Breast epithelium (tissue), 4 donors: ENCODE measurements around the gene CFAP43. TPM values are rescaled to one million over a fixed set of nuclear protein-coding genes. Genes with fewer than 3 reads are reported as not detected.

ENCODE experiments used
- DNase-seq, 2 donors: peaks; one replicate each; pipeline ENCODE4 v3.0.0-alpha.2; 2019; ENCODE audit warnings: low spot score in 2 of 2
- H3K27ac ChIP-seq, 2 donors: fragments of 200-600 bp; sonication (generic) in 1 of 2; one replicate each; pipeline ENCODE4 v1.5.1; 2016 to 2019; ENCODE audit warnings: mild to moderate bottlenecking in 1 of 2
- H3K27me3 ChIP-seq, 2 donors: fragments of 200-600 bp; sonication (generic) in 1 of 2; one replicate each; pipeline versions ENCODE4 v1.5.1 to v1.6.0; 2017 to 2019; ENCODE audit warnings: control low read depth in 1 of 2, mild to moderate bottlenecking in 1 of 2
- H3K36me3 ChIP-seq: fragments of 200-600 bp; one replicate; pipeline ENCODE4 v1.5.1; 2019
- H3K4me1 ChIP-seq, 2 donors: fragments of 200-600 bp; sonication (generic); one replicate each; pipeline ENCODE4 v1.5.1; 2016 to 2019; ENCODE audit warnings: control low read depth in 1 of 2
- H3K4me3 ChIP-seq, 3 donors: fragments of 200-600 bp; sonication (generic); 1 replicate in 2 of 3; 2 replicates in 1 of 3; pipeline ENCODE4 v1.5.1; 2016 to 2019; ENCODE audit warnings: mild to moderate bottlenecking in 3 of 3, moderate library complexity in 2 of 3
- H3K9me3 ChIP-seq, 2 donors: fragments of 200-600 bp; sonication (generic) in 1 of 2; one replicate each; pipeline ENCODE4 v1.5.1; 2016 to 2019; ENCODE audit warnings: control low read depth in 1 of 2
- CTCF ChIP-seq, 3 donors: fragments of 450-650 bp; IDR thresholded peaks; one replicate each; pipeline ENCODE4 v1.5.1; 2016 to 2017; ENCODE audit warnings: antibody characterized with exemption in 3 of 3, mild to moderate bottlenecking in 3 of 3, moderate library complexity in 3 of 3
- POLR2A ChIP-seq: fragments of 450-650 bp; IDR thresholded peaks from one replicate; pipeline ENCODE4 v1.6.1; 2016; ENCODE audit warnings: antibody characterized with exemption, mild to moderate bottlenecking, moderate library complexity
- POLR2AphosphoS5 ChIP-seq, 3 donors: sonication (generic); formaldehyde crosslinking; IDR thresholded peaks; one replicate each; pipeline ENCODE4 v1.6.1; 2017; ENCODE audit warnings: antibody characterized with exemption in 3 of 3
- intact Hi-C: fragments of 100-400 bp; cut with DNase I; formaldehyde crosslinking; loops from one replicate; pipeline ENCODE4 v1.15.1; 2023; ENCODE audit warnings: low total_unique reads
- total RNA-seq, 3 donors: library from RNA; depleted of rRNA; stranded (reverse); fragments of >200 nt; gene quantifications; one replicate each; pipeline ENCODE4 v1.1.0, GENCODE V29; 2016

CFAP43 gene
- total RNA-seq, 3 donors from 2014 or later: 0.32 to 8.5 (median 3.9) TPM

- no peak for DNase-seq
- intact Hi-C loops: no loop called here
- Histone ChIP-seq H3K27ac (no peak overlapping the region), H3K27me3 (no peaks in the 10 kb centered on the region), H3K4me3 (no peak overlapping the region), H3K4me1 (no peaks in the 10 kb centered on the region), H3K36me3 (no peaks in the 10 kb centered on the region), H3K9me3 (no peaks in the 10 kb centered on the region)
- TF ChIP-seq CTCF (IDR thresholded peaks at IDR 0.05): no peak
- no peak for TF ChIP-seq POLR2A
- TF ChIP-seq POLR2AphosphoS5 (IDR thresholded peaks at IDR 0.05): no peak
Measured at GRCh38 chr10:104208730-104209129, 23.4 kb downstream of the CFAP43 start.

DNA sequence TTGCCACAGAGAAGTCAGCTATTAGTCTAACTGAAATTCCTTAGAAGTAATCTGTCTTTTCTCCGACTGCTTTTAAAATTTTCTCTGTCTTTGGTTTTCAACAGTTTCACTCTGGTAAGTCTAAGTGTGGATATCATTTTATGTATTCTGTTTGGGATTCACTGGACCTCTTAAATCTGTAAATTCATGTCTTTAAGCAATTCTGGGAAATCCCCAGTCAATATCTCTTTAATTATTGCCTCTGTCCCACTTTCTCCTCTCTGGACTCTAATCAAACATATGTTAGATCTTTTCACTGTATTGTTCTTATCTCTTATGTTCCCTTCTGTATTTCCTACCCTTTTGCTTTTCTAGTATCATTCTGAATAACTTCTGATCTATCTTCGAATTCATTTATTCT is 29.9 kb downstream of the CFAP43 start:
- no peak for TF ChIP-seq CTCF (IDR thresholded peaks at IDR 0.05)
- TF ChIP-seq POLR2AphosphoS5 (IDR thresholded peaks at IDR 0.05): no peak
- no peak for TF ChIP-seq POLR2A
- Histone ChIP-seq H3K9me3 (no peaks in the 10 kb centered on the region), H3K4me3 (no peak overlapping the region), H3K36me3 (no peaks in the 10 kb centered on the region), H3K27ac (no peak overlapping the region), H3K27me3 (no peaks in the 10 kb centered on the region), H3K4me1 (no peaks in the 10 kb centered on the region)
- intact Hi-C loops: no loop called here
- no peak for DNase-seq

GRCh38 chr10:104201636-104202035 is 30.5 kb downstream of the CFAP43 start:
- DNase-seq: no peak
- TF ChIP-seq CTCF (IDR thresholded peaks at IDR 0.05) (no peak), POLR2AphosphoS5 (IDR thresholded peaks at IDR 0.05) (no peak), POLR2A (no peak)
- no peaks in the 10 kb centered on the region for H3K36me3 ChIP-seq
- H3K9me3 ChIP-seq: no peaks in the 10 kb centered on the region
- H3K4me1 ChIP-seq: no peaks in the 10 kb centered on the region
- no peaks in the 10 kb centered on the region for H3K27me3 ChIP-seq
- H3K27ac ChIP-seq: no peak overlapping the region
- intact Hi-C loops: no loop called here
- no peak overlapping the region for H3K4me3 ChIP-seq

DNA sequence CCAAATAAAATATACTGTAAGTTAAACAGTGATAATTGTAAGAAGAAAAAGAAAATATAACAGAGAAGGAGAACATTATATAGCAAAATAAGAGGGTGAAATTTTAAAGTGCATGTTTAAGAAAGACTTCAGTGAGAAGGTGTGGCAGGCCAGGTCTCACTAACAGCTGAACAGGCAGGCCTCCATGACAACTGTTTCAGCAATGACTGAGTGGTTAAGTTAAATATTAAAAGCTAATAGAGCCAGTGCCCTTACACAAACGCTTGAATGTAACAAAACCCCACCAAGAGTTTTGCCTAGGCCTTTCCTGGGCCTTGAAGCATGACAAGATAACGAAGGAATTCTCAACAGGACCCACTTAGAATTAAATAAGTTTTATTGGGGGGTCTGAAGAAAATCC is 32.6 kb downstream of the CFAP43 start:
- H3K4me1 ChIP-seq: no peaks in the 10 kb centered on the region
- no peak for TF ChIP-seq POLR2A
- TF ChIP-seq POLR2AphosphoS5 (IDR thresholded peaks at IDR 0.05): no peak
- no peak for TF ChIP-seq CTCF (IDR thresholded peaks at IDR 0.05)
- H3K4me3 ChIP-seq: no peak overlapping the region
- H3K27me3 ChIP-seq: no peaks in the 10 kb centered on the region
- no peak for DNase-seq
- no peaks in the 10 kb centered on the region for H3K36me3 ChIP-seq
- H3K27ac ChIP-seq: no peak overlapping the region
- intact Hi-C loops: no loop called here
- H3K9me3 ChIP-seq: no peaks in the 10 kb centered on the region

DNA sequence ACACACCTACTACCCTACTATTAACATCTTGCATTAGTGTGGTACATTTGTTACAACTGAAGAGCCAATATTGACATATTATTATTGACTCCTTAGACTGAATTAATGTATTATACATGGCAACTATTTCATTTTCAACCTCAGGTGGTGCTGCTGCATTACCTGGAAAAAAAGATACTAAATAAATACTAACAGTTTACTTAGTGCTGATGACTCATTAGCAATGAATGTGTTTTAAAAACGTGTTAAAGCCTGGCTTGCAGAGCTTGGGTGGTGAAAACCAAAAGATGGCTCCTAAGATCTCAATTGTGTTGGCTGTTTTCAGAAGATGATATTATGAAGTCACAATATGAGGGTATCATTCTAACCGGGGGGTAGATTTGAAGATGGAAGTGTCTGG is 34.8 kb downstream of the CFAP43 start:
- TF ChIP-seq CTCF (IDR thresholded peaks at IDR 0.05) (no peak), POLR2AphosphoS5 (IDR thresholded peaks at IDR 0.05) (no peak), POLR2A (no peak)
- Histone ChIP-seq H3K27me3 (no peaks in the 10 kb centered on the region), H3K9me3 (no peaks in the 10 kb centered on the region), H3K4me3 (no peak overlapping the region), H3K4me1 (no peaks in the 10 kb centered on the region), H3K36me3 (no peaks in the 10 kb centered on the region), H3K27ac (no peak overlapping the region)
- intact Hi-C loops: no loop called here
- DNase-seq: no peak
